Endodermal cell (in vitro differentiated cells): ENCODE data around the gene ITGA5. TPM values are rescaled to one million over a fixed set of nuclear protein-coding genes. Genes with fewer than 3 reads are reported as not detected.

Experiments
- DNase-seq: peaks from one replicate; pipeline ENCODE4 v3.0.0-alpha.2; 2017
- H3K27ac ChIP-seq: 2 replicates; pipeline ENCODE4 v1.5.1; 2013; ENCODE audit warnings: mild to moderate bottlenecking, low read depth, low read length, moderate library complexity
- H3K27me3 ChIP-seq: 2 replicates; pipeline ENCODE4 v1.6.1; 2013; ENCODE audit warnings: mild to moderate bottlenecking, low read length, moderate library complexity; ENCODE audit not compliant: insufficient read depth, control insufficient read depth, poor library complexity, severe bottlenecking
- H3K36me3 ChIP-seq: 2 replicates; pipeline ENCODE4 v1.7.0; 2013; ENCODE audit warnings: mild to moderate bottlenecking, low read length, moderate library complexity; ENCODE audit not compliant: control insufficient read depth, insufficient read depth
- H3K4me1 ChIP-seq: one replicate; pipeline ENCODE4 v1.7.0; 2013; ENCODE audit warnings: low read length; ENCODE audit not compliant: control insufficient read depth, insufficient read depth
- H3K4me3 ChIP-seq: 2 replicates; pipeline ENCODE4 v1.5.1; 2013; ENCODE audit warnings: mild to moderate bottlenecking, low read length, moderate library complexity
- H3K9ac ChIP-seq: 2 replicates; pipeline ENCODE4 v1.6.1; 2013; ENCODE audit warnings: mild to moderate bottlenecking, low read length, moderate library complexity; ENCODE audit not compliant: poor library complexity, severe bottlenecking; ENCODE audit errors: extremely low read depth
- H3K9me3 ChIP-seq: 2 replicates; pipeline ENCODE4 v1.6.1; 2013; ENCODE audit warnings: mild to moderate bottlenecking, low read length, moderate library complexity; ENCODE audit not compliant: control insufficient read depth
- H3K27ac Mint-ChIP-seq: 2 replicates; pipeline ENCODE4 v1.8.0; 2020; ENCODE audit warnings: mixed read lengths
- H3K27me3 Mint-ChIP-seq: 2 replicates; pipeline ENCODE4 v1.8.0; 2021; ENCODE audit warnings: mild to moderate bottlenecking, mixed read lengths; ENCODE audit not compliant: insufficient read depth
- H3K36me3 Mint-ChIP-seq: 2 replicates; pipeline ENCODE4 v1.8.0; 2020; ENCODE audit warnings: low read depth, mixed read lengths
- H3K4me1 Mint-ChIP-seq: 2 replicates; pipeline ENCODE4 v1.8.0; 2020; ENCODE audit warnings: mixed read lengths
- H3K4me3 Mint-ChIP-seq: 2 replicates; pipeline ENCODE4 v1.8.0; 2020; ENCODE audit warnings: mild to moderate bottlenecking, moderate library complexity, mixed read lengths
- H3K9me3 Mint-ChIP-seq: 2 replicates; pipeline ENCODE4 v1.8.0; 2020; ENCODE audit warnings: mild to moderate bottlenecking, mixed read lengths
- CTCF ChIP-seq: fragments of 200-600 bp; sonication (generic); conservative IDR thresholded peaks from 2 replicates; pipeline ENCODE4 v1.5.0; 2021; ENCODE audit warnings: antibody characterized with exemption, mild to moderate bottlenecking
- WGBS, 2 experiments: methylation state at CpG; one replicate each; pipeline versions ENCODE4 v1.1.5 to v1.1.7; 2013; ENCODE audit warnings: missing lambda C conversion rate in 2 of 2, mixed read lengths in 1 of 2; ENCODE audit not compliant: insufficient coverage in 1 of 2, insufficient read length in 1 of 2; 5-methylcytosine and 5-hydroxymethylcytosine counted together
- total RNA-seq, 2 donors: library from RNA; stranded (reverse); fragmentation: NEBNext Ultra II Directional in 1 of 2; extraction: Animal tissue kit (Norgen Biotek cat#: 25700) in 1 of 2; gene quantifications; 2 replicates in 1 of 2; 3 replicates in 1 of 2; pipeline ENCODE4 v1.2.1, GENCODE V29; 2021

The ITGA5 gene
- total RNA-seq, 2 donors from 2014 or later, result 189 to 243 TPM

- H3K9me3 ChIP-seq, result no peaks in the 10 kb centered on the region
- H3K9ac ChIP-seq, result no peak overlapping the region
- TF ChIP-seq CTCF, result no peak
- H3K27ac ChIP-seq, result peak overlapping the region; percentile 86
- Mint-ChIP-seq H3K27me3 (peaks cover 1% of the 10 kb centered on the region), H3K4me1 (peaks cover 24% of the 10 kb centered on the region), H3K27ac (peak overlapping the region; percentile 88), H3K36me3 (no peaks in the 10 kb centered on the region), H3K4me3 (no peak overlapping the region), H3K9me3 (no peaks in the 10 kb centered on the region)
- DNase-seq, result peak; percentile 78
- no peaks in the 10 kb centered on the region for H3K36me3 ChIP-seq
- H3K4me1 ChIP-seq, result peaks cover 30% of the 10 kb centered on the region
- H3K4me3 ChIP-seq, result peak overlapping the region; percentile 92
- 38% methylated on average over 1 of the region's 2 CpGs; no CpG with 5 or more reads in 1 of the 2 experiments for WGBS, 2 experiments
- H3K27me3 ChIP-seq, result no peaks in the 10 kb centered on the region
Observed at GRCh38 chr12:54357506-54358190, 61.4 kb downstream of the ITGA5 start.

DNA sequence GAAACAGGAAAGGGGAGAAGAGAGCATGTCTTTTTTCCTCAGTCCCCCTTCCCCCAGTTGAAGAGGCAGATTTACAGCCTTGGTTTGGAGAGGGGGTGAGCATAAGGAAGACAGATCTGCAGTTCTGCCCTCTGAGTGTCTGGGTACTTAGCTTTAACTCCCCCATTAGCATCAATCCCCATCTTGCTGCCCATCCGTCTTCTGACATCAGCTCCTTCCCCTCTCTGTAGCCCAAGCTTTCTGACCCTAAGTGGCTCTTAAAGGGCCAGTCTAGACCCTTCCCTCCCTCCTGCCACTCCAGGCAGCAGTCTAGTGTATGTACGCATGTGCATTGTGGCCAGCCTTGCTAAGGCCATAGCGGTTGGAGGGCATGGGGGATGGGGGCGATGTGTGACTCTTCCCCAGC is 62.1 kb downstream of the ITGA5 start:
- peak overlapping the region; percentile 86 for H3K27ac ChIP-seq
- DNase-seq, result peak; percentile 74
- 41 to 79% methylated on average over 3 to 4 of the region's 4 CpGs for WGBS, 2 experiments

GRCh38 chr12:54356228-54356627 is 62.8 kb downstream of the ITGA5 start:
- Histone ChIP-seq H3K4me1 (peaks cover 39% of the 10 kb centered on the region), H3K36me3 (peaks cover 5% of the 10 kb centered on the region), H3K27me3 (no peaks in the 10 kb centered on the region), H3K9ac (no peak overlapping the region), H3K4me3 (no peak overlapping the region), H3K9me3 (no peaks in the 10 kb centered on the region), H3K27ac (peak overlapping the region; percentile 86)
- H3K27me3 Mint-ChIP-seq, result no peaks in the 10 kb centered on the region
- WGBS, 2 experiments, result 87 to 94% methylated on average over 3 of the region's 3 CpGs
- H3K27ac Mint-ChIP-seq, result peak overlapping the region; percentile 88
- no peak overlapping the region for H3K4me3 Mint-ChIP-seq
- TF ChIP-seq CTCF, result no peak
- H3K9me3 Mint-ChIP-seq, result no peaks in the 10 kb centered on the region
- peaks cover 1% of the 10 kb centered on the region for H3K36me3 Mint-ChIP-seq
- DNase-seq, result no peak
- H3K4me1 Mint-ChIP-seq, result peaks cover 38% of the 10 kb centered on the region

More for the DNA sequence above, 62.1 kb downstream of the ITGA5 start:
- no peaks in the 10 kb centered on the region for H3K36me3 ChIP-seq
- Mint-ChIP-seq H3K9me3 (no peaks in the 10 kb centered on the region), H3K4me3 (no peak overlapping the region), H3K27me3 (no peaks in the 10 kb centered on the region), H3K4me1 (peaks cover 31% of the 10 kb centered on the region), H3K27ac (peak overlapping the region; percentile 88), H3K36me3 (no peaks in the 10 kb centered on the region)
- no peak for TF ChIP-seq CTCF
- H3K27me3 ChIP-seq, result no peaks in the 10 kb centered on the region
- H3K4me3 ChIP-seq, result peak overlapping the region; percentile 92
- H3K9ac ChIP-seq, result no peak overlapping the region
- H3K4me1 ChIP-seq, result peaks cover 32% of the 10 kb centered on the region
- H3K9me3 ChIP-seq, result no peaks in the 10 kb centered on the region
